HG03066 (cell line): ENCODE data around the gene TICAM1.

Source experiments
- ATAC-seq: cut with Tn5 transposase; IDR thresholded peaks from one replicate; pipeline ENCODE4 v1.9.1; 2021; ENCODE audit warnings: low read depth; ENCODE audit not compliant: unreplicated experiment

Gene TICAM1

GRCh38 chr19:4774136-4774535 lies 57.4 kb downstream of the TICAM1 start:
- ATAC-seq: no peak

DNA sequence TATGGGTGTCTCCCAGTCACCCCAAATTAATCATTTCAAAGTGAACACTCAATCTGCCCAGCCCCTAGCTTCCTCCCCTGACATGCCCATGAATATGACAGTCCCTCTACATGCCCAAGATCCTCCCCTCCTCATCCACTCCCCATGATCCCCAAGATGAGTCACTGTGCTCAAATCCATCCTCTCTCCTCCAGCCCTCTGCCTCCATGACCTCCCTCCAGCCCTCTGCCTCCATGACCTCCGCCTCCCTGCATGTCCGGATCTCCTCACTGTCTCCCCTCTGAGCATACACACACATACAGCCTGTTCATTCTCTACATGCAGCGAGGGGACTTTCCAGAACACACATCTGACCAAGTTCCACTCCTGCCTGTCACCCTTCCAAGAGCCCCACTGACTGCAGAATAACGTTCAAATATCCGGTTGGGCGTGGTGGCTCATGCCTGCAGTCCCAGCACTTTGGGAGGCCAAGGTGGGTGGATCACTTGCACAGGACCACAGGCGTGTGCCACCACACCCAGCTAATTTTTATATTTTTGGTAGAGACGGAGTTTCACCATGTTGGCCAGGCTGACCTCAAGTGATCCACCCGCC lies 58.4 kb downstream of the TICAM1 start:
- ATAC-seq: no peak

GRCh38 chr19:4772566-4772965 lies 58.9 kb downstream of the TICAM1 start:
- no peak for ATAC-seq

DNA sequence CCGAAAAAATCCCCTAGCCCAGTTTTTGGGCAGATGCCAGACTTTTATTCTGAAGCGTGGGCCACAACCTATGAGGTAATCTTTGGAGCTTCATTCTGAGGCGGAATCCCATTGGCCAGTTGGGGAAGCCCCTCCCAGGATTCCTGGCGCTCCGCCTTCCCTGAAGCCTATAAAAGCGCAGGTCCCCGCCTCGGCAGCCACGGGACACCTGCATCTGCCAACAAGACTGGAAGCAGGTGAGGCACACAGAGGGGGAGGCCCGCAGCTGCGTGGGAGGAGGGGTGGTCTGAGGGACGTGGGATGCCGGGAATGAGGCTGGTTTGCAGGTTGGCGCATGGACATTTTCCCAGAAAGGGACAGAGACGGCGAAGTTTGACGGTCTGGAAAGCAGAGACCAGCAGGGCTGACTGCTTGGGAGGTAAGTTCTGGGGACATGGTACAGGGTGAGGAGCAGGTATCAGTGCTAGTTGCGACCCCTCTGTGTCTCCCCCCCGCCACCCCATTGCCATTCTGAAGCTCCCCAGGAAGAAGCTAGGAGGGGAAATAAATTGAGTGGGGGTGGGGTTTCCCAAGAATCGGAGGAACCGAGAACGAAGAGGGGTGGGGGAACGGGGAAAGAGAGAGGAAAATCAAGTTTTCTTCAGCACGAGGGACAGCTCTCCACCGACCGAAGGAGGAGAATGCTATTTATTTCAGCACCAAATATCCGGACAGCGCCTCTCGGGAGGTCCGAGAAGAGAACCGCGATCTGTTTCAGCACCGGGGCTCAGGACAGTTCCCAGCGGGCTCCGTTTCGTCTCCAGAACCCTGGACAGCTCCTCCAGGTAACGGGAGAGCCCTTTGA lies 62.4 kb downstream of the TICAM1 start:
- ATAC-seq: no peak
